AG09309 (cell line): ENCODE measurements around the gene P2RY11.

Experiments used
- DNase-seq: peaks from one replicate; pipeline ENCODE4 v3.0.0-alpha.2; 2010; ENCODE audit warnings: low read depth
- H3K4me3 ChIP-seq: 2 replicates; pipeline ENCODE4 v1.5.1; 2011; ENCODE audit warnings: mild to moderate bottlenecking, low read depth, low read length, moderate library complexity; ENCODE audit not compliant: control insufficient read depth
- TF ChIP-seq, protein P1 (sequence below): IDR thresholded peaks from 2 replicates; pipeline ENCODE4 v1.5.1; 2011; ENCODE audit warnings: mild to moderate bottlenecking, low read depth, low read length, inconsistent platforms; ENCODE audit not compliant: insufficient read depth, control insufficient read depth; ENCODE audit errors: missing control alignments

Gene P2RY11

DNA sequence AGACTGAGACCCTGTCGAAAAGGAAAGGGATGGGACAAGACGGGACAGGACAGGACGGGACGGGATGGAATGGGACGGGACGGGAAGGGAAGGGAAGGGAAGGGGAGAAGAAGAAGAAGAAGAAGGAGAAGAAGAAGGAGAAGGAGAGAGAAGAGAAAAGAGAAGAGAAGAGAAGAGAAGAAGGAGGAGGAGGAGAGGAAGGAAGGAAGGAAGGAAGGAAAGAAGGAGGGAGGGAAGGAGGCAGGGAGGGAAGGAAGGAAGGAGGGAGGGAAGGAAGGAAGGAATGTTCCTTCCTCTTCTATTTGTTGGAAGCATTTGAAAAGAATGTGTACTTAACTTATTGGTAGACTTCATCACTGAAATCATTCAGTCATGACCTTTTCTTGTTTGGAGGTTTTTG lies 35.0 kb upstream of the P2RY11 start:
- H3K4me3 ChIP-seq: no peak overlapping the region
- TF ChIP-seq, protein P1, sequence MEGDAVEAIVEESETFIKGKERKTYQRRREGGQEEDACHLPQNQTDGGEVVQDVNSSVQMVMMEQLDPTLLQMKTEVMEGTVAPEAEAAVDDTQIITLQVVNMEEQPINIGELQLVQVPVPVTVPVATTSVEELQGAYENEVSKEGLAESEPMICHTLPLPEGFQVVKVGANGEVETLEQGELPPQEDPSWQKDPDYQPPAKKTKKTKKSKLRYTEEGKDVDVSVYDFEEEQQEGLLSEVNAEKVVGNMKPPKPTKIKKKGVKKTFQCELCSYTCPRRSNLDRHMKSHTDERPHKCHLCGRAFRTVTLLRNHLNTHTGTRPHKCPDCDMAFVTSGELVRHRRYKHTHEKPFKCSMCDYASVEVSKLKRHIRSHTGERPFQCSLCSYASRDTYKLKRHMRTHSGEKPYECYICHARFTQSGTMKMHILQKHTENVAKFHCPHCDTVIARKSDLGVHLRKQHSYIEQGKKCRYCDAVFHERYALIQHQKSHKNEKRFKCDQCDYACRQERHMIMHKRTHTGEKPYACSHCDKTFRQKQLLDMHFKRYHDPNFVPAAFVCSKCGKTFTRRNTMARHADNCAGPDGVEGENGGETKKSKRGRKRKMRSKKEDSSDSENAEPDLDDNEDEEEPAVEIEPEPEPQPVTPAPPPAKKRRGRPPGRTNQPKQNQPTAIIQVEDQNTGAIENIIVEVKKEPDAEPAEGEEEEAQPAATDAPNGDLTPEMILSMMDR: no peak
- DNase-seq: no peak

DNA sequence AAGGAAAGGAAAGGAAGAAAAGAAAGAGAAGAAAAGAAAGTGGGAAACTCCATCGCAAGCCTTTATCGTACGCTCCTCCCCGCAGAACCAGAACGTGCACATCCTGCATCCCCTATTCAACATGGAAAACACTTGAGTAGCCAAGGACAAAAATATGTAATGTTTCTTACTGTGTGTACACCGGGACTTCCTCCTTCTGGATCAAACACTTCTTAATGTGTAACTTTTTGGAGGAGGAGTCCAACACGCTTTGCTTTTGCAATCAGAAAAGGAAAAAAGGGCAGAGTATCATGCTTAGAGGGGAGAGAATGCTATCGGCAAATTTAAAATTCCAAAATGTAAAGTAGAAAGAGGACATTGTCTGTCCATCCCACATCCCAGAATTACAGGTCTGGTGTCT lies 33.2 kb upstream of the P2RY11 start:
- DNase-seq: no peak
- H3K4me3 ChIP-seq: no peak overlapping the region
- TF ChIP-seq, protein P1: no peak

DNA sequence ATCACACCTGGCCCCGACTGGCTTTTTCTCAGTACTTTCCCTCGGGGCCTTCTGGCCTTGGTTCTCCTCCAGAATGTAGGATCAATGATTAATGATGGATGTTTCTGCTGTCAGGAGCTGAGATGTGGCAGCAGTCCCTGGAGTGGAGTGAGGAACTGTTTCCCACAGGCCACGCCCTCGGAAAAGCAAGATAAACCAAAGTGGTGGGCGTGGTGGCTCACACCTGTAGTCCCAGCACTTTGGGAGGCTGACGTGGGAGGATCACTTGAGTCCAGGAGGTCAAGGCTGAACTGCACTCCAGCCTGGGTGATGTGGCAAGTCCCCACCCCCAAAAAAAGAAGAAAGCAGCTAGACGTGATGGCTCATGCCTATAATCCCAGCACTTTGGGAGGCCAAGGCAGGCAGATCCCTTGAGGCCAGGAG lies 32.5 kb upstream of the P2RY11 start:
- TF ChIP-seq, protein P1: no peak
- no peak for DNase-seq
- no peak overlapping the region for H3K4me3 ChIP-seq

DNA sequence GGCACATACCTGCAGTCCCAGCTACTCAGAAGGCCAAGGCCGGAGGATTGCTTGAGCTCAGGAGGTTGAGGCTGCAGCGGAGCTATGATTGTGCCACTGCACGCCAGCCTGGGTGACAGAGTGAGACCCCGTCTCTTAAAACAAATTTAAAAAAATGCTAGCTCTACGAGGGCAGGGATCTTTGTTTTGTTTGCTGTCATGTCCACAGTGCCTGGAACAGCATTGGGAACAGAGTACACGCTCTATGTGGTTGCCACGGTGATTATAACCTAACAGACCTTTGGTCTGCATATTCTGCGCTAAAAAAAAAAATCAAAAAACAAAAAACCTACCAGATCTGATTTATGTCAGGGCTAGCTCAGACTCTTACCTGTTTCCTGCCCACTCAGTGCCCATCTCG lies 27.6 kb upstream of the P2RY11 start:
- no peak overlapping the region for H3K4me3 ChIP-seq
- DNase-seq: no peak
- TF ChIP-seq, protein P1: no peak

DNA sequence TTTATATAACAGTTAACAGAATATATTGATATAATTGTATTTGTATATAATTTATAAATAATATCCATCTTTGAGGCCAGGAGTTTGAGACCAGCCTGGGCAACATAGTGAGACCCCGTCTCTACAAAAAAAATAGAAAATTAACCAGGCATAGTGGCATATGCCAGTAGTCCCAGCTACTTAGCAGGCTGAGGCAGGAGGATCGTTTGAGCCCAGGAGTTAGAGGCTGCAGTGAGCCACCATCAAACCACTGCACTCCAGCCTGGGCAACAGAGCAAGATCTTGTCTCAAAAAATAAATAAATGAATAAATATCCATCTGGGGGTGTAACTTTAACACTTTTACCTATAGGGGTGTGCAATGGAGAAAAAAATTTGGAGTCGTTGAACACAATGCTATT lies 26.7 kb upstream of the P2RY11 start:
- no peak overlapping the region for H3K4me3 ChIP-seq
- TF ChIP-seq, protein P1: no peak
- DNase-seq: no peak

DNA sequence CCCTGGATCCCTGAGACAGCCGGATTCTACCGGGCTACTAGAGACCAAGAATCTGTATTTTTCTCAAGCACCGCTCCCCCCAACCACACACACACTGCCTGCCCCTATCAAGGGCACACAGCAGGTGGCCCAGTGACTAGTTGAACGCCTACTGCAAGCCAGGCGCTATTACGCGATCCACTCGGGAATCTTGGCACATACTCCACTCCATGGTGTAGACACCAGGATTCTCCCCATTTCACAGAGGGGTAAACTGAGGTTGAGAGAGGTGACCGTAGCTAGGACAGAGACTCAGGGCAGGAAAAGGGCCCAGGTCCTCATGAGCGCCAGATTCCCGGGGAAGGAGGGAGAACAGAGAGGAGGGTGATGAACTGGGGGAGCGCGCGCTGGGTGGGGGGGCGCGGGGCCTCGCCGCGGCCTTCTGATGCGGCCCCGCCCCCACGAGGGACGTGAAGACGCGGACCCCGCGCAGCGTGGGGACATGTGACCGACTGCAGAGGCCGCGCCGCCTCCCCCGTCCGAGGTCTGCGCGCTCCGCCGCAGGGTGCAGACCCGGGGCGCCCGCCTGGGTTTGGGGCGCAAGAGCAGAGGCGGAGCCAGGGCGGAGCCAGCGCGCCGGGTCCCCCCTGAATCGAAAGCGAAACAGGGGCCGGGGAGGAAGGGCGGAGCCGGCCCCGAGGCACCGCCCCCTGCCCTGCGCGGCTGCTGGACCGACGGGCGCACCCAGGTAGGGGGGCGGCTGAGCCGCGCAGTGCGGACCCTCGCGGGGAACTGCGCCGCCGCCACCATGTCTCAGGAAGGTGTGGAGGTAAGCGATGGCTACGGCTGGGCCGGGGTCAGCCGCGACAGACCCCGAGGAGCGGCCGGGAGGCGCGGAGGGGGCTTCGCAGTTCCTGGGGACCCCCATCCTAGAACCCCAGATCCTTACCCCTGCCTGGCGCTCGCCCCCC lies 25.6 kb upstream of the P2RY11 start, which contains the start of gene SHFL:
SHFL (plus strand) TSS at position 677 of the 950 bp plus-strand sequence; CDS start at position 788, 111 bp downstream.
- no peak for DNase-seq
- TF ChIP-seq, protein P1: no peak
- H3K4me3 ChIP-seq: peak within 1 kb of the TSS; percentile 100
